HepG2 (cell line): ENCODE results near the gene KRT14. TPM values are rescaled to one million over a fixed set of nuclear protein-coding genes. Genes with fewer than 3 reads are reported as not detected.
A peak's percentile ranks its signal among the peaks of the same experiment; 100 is the strongest.

Source experiments
- ARID3A ChIP-seq: IDR thresholded peaks from 2 replicates; pipeline ENCODE4 v1.6.1; 2012; ENCODE audit warnings: low read depth, low read length, improper control_type of control experiment
- ARID5B ChIP-seq: IDR thresholded peaks from 2 replicates; pipeline ENCODE4 v1.4.0; 2020; ENCODE audit warnings: mild to moderate bottlenecking, missing genetic modification reagents
- BCL3 ChIP-seq: sonication (generic); formaldehyde crosslinking; IDR thresholded peaks from 2 replicates; pipeline ENCODE4 v1.5.1; 2020; ENCODE audit warnings: mild to moderate bottlenecking, missing genetic modification reagents, moderate library complexity
- BHLHE40 ChIP-seq: IDR thresholded peaks from 2 replicates; pipeline ENCODE4 v1.6.1; 2011; ENCODE audit warnings: low read length, improper control_type of control experiment
- GLI4 ChIP-seq: sonication (generic); formaldehyde crosslinking; IDR thresholded peaks from 2 replicates; pipeline ENCODE4 v1.5.1; 2020; ENCODE audit warnings: missing genetic modification reagents, mild to moderate bottlenecking, moderate library complexity, borderline replicate concordance
- KLF9 ChIP-seq: IDR thresholded peaks from 2 replicates; pipeline ENCODE4 v1.6.1; 2016; ENCODE audit warnings: low read depth
- KMT2B ChIP-seq: IDR thresholded peaks from 2 replicates; pipeline ENCODE4 v1.6.1; 2016; ENCODE audit warnings: missing genetic modification reagents, missing compliant biosample characterization
- MAX ChIP-seq: IDR thresholded peaks from 2 replicates; pipeline ENCODE4 v1.6.1; 2012; ENCODE audit warnings: inconsistent platforms
- MYPOP ChIP-seq: sonication (generic); formaldehyde crosslinking; IDR thresholded peaks from 2 replicates; pipeline ENCODE4 v1.8.1; 2023; ENCODE audit warnings: mild to moderate bottlenecking, moderate library complexity, missing genetic modification reagents
- MZF1 ChIP-seq: sonication (generic); formaldehyde crosslinking; IDR thresholded peaks from 2 replicates; pipeline ENCODE4 v1.8.1; 2023; ENCODE audit warnings: mild to moderate bottlenecking, missing genetic modification reagents, borderline replicate concordance
- REL ChIP-seq: sonication (generic); formaldehyde crosslinking; conservative IDR thresholded peaks from 2 replicates; pipeline ENCODE4 v1.8.0; 2022; ENCODE audit warnings: mild to moderate bottlenecking, missing genetic modification reagents, moderate library complexity
- SALL2 ChIP-seq: sonication (generic); formaldehyde crosslinking; IDR thresholded peaks from 2 replicates; pipeline ENCODE4 v1.8.1; 2023; ENCODE audit warnings: mild to moderate bottlenecking, missing genetic modification reagents, inconsistent platforms
- ZBTB20 ChIP-seq: sonication (generic); formaldehyde crosslinking; IDR thresholded peaks from 2 replicates; pipeline ENCODE4 v1.8.1; 2023; ENCODE audit warnings: missing genetic modification reagents, low read depth, mild to moderate bottlenecking, borderline replicate concordance
- ZNF275 ChIP-seq: sonication (generic); formaldehyde crosslinking; IDR thresholded peaks from 2 replicates; pipeline ENCODE4 v1.8.0; 2022; ENCODE audit warnings: missing genetic modification reagents, mild to moderate bottlenecking, inconsistent platforms, borderline replicate concordance
- ZNF383 ChIP-seq: sonication (generic); formaldehyde crosslinking; IDR thresholded peaks from 2 replicates; pipeline ENCODE4 v1.4.0; 2020; ENCODE audit warnings: missing genetic modification reagents, mild to moderate bottlenecking, borderline replicate concordance
- ZNF7 ChIP-seq: IDR thresholded peaks from 2 replicates; pipeline ENCODE4 v1.6.1; 2016; ENCODE audit warnings: missing biosample characterization, missing genetic modification reagents
- ZNF710 ChIP-seq: sonication (generic); formaldehyde crosslinking; IDR thresholded peaks from 2 replicates; pipeline ENCODE4 v1.5.0; 2020; ENCODE audit warnings: mild to moderate bottlenecking, missing genetic modification reagents, borderline replicate concordance
- polyA plus RNA-seq, 8 experiments: library from polyadenylated mRNA; depleted of rRNA in 3 of 8; stranded (reverse) in 7 of 8; unstranded in 1 of 8; fragments of >200 nt; fragmentation: Illumina TruSeq in 4 of 8; extraction: Trizol in 4 of 8; gene quantifications; 2 replicates each; pipeline versions ENCODE4 v1.2.1 to v1.2.3, GENCODE V29; 2011 to 2016; ENCODE audit warnings: low read depth in 4 of 8, missing spikeins in 1 of 8, mixed read lengths in 1 of 8; ENCODE audit not compliant: insufficient read depth in 1 of 8
- total RNA-seq, 5 experiments: library from RNA; depleted of rRNA; stranded (reverse); fragments of >200 nt; fragmentation: Illumina TruSeq; extraction: Trizol; gene quantifications; 2 replicates each; pipeline ENCODE4 v1.2.3, GENCODE V29; 2016; ENCODE audit warnings: low read depth in 1 of 5

Gene KRT14
- total and polyA plus RNA-seq, 2 of the 13 experiments (the other 11 are each of a cell fraction or from before 2014, with no cell fraction given), result 0.09 TPM; not detected in 1

GRCh38 chr17:41579484-41580243, 7.0 kb downstream of the KRT14 start (continued):
- TF ChIP-seq ZNF383 (no peak), ZNF275 (no peak), ZNF7 (CRISPR knock-in tag) (no peak), ZBTB20 (no peak), BCL3 (CRISPR knock-in tag) (0 out of 2 replicates have a peak, but pooled peaks have one; percentile 53), MYPOP (CRISPR knock-in tag) (no peak), BHLHE40 (peak; percentile 29; the same call in 1 of the 2 replicates), ARID3A (no peak), GLI4 (no peak), REL (CRISPR knock-in tag) (no peak), ARID5B (CRISPR knock-in tag) (no peak), MAX (no peak), ZNF710 (CRISPR knock-in tag) (no peak), SALL2 (no peak), KLF9 (CRISPR knock-in tag) (no peak), KMT2B (CRISPR knock-in tag) (no peak), MZF1 (CRISPR knock-in tag) (no peak)
